Activated naive CD4-positive, alpha-beta T cell (primary cell): ENCODE results near the gene TMEM123.
A peak's percentile ranks its signal among the peaks of the same experiment; 100 is the strongest.

Experiments
- DNase-seq, 4 experiments: peaks; one replicate each; lab custom pipeline; 2025; lab: John Stamatoyannopoulos, UW

Gene TMEM123

GRCh38 chr11:102359372-102359771 is 93.2 kb downstream of the TMEM123 start:
- no peak for DNase-seq

- no peak for DNase-seq
Measured at GRCh38 chr11:102357116-102357515, 95.4 kb downstream of the TMEM123 start.

GRCh38 chr11:102347462-102348370 is 104.8 kb downstream of the TMEM123 start:
- no peak for DNase-seq

GRCh38 chr11:102346748-102347461 is 105.7 kb downstream of the TMEM123 start, which contains the start of gene BIRC2:
TSS of gene BIRC2 (plus strand) at chr11:102347214. CDS start at chr11:102349855, 2,641 bp downstream.
- DNase-seq, result peak; percentile 77 to 96 (median 87)

- DNase-seq, result no peak
Measured at GRCh38 chr11:102346456-102346747, 106.2 kb downstream of the TMEM123 start.
